HEK293T (cell line): ENCODE results near the gene ADGRD1.

ENCODE experiments used
- ARNT ChIP-seq: fragments of 450-650 bp; IDR thresholded peaks from 2 replicates; pipeline ENCODE4 v1.6.1; 2017; ENCODE audit warnings: mild to moderate bottlenecking
- BHLHE40 ChIP-seq: fragments of 450-650 bp; IDR thresholded peaks from 2 replicates; pipeline ENCODE4 v1.6.1; 2016; ENCODE audit warnings: mild to moderate bottlenecking, moderate library complexity, borderline replicate concordance
- ELF4 ChIP-seq: fragments of 450-650 bp; IDR thresholded peaks from 2 replicates; pipeline ENCODE4 v1.6.1; 2017; ENCODE audit warnings: antibody characterized with exemption
- FOXA1 ChIP-seq: fragments of 450-650 bp; IDR thresholded peaks from 2 replicates; pipeline ENCODE4 v1.6.1; 2016; ENCODE audit warnings: mild to moderate bottlenecking
- FOXK2 ChIP-seq: fragments of 450-650 bp; IDR thresholded peaks from 2 replicates; pipeline ENCODE4 v1.6.1; 2016; ENCODE audit warnings: mild to moderate bottlenecking
- FOXM1 ChIP-seq: fragments of 450-650 bp; IDR thresholded peaks from 2 replicates; pipeline ENCODE4 v1.6.1; 2017; ENCODE audit warnings: mild to moderate bottlenecking, borderline replicate concordance
- HDGF ChIP-seq: fragments of 450-650 bp; IDR thresholded peaks from 2 replicates; pipeline ENCODE4 v1.6.1; 2017; ENCODE audit warnings: antibody characterized with exemption, borderline replicate concordance
- L3MBTL2 ChIP-seq: fragments of 450-650 bp; conservative IDR thresholded peaks from 2 replicates; pipeline ENCODE4 v1.6.1; 2016; ENCODE audit warnings: mild to moderate bottlenecking
- LEF1 ChIP-seq: fragments of 450-650 bp; IDR thresholded peaks from 2 replicates; pipeline ENCODE4 v1.6.1; 2017; ENCODE audit warnings: mild to moderate bottlenecking, borderline replicate concordance
- NFRKB ChIP-seq: fragments of 450-650 bp; IDR thresholded peaks from 2 replicates; pipeline ENCODE4 v1.6.1; 2016; ENCODE audit warnings: mild to moderate bottlenecking, moderate library complexity
- SP1 ChIP-seq: fragments of 450-650 bp; IDR thresholded peaks from 2 replicates; pipeline ENCODE4 v1.6.1; 2017
- SUZ12 ChIP-seq: fragments of 450-650 bp; IDR thresholded peaks from 2 replicates; pipeline ENCODE4 v1.6.1; 2016; ENCODE audit warnings: mild to moderate bottlenecking
- TARDBP ChIP-seq: fragments of 450-650 bp; IDR thresholded peaks from 2 replicates; pipeline ENCODE4 v1.6.1; 2016
- TF ChIP-seq, protein P1 (sequence below): fragments of 450-650 bp; IDR thresholded peaks from 2 replicates; pipeline ENCODE4 v1.6.1; 2016

DNA sequence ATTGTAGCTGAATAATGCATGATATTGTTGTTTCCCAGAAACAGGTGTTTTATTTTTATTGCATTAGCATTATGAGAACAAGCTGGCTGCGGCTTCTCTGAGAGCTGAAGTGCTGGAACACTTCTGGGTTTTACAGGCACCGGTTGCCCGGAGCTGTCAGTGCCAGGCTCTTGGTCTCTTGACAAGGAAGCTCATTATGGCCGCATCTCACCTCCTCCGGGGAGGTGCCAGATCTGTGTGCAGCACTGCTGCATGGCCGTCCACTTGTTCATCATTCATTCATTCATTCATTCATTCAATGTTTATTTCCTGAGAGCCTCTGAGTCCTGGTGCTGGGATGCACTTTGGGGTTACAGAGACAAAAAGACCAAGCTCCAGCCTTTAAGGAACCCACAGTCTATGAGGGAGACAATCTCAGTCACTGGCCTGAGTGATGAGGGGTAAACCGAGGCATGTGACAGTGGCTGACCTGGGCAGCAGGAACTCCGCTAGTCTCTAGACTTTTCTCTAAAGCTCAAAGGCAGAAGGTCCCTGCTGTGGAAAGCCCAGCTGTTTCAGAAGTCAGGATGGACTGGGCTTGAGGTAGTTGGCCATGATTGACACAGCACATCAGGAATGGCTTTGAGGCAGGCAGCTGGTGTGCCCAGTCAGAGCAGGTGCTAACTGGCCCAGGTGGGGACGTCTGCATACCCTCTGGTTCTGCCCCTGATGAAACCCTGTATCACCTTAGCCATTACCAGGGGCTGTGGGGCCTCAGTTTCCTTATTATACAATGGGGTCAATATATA is 181.0 kb downstream of the ADGRD1 start:
- TF ChIP-seq ARNT (no peak), ELF4 (no peak), FOXA1 (no peak), HDGF (no peak), LEF1 (no peak), FOXK2 (no peak), BHLHE40 (no peak), FOXM1 (no peak), SP1 (no peak), SUZ12 (no peak), L3MBTL2 (no peak), TARDBP (no peak), NFRKB (no peak)
- TF ChIP-seq, protein P1, sequence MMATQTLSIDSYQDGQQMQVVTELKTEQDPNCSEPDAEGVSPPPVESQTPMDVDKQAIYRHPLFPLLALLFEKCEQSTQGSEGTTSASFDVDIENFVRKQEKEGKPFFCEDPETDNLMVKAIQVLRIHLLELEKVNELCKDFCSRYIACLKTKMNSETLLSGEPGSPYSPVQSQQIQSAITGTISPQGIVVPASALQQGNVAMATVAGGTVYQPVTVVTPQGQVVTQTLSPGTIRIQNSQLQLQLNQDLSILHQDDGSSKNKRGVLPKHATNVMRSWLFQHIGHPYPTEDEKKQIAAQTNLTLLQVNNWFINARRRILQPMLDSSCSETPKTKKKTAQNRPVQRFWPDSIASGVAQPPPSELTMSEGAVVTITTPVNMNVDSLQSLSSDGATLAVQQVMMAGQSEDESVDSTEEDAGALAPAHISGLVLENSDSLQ = no peak
